ENCODE results near the gene AMER1.

The AMER1 gene

GRCh38 chrX:64184396-64184795, 21.1 kb downstream of the AMER1 start:
- no peak for TF ChIP-seq CTCF (IDR thresholded peaks at IDR 0.05; ENCODE audit: low read depth, low read length)

DNA sequence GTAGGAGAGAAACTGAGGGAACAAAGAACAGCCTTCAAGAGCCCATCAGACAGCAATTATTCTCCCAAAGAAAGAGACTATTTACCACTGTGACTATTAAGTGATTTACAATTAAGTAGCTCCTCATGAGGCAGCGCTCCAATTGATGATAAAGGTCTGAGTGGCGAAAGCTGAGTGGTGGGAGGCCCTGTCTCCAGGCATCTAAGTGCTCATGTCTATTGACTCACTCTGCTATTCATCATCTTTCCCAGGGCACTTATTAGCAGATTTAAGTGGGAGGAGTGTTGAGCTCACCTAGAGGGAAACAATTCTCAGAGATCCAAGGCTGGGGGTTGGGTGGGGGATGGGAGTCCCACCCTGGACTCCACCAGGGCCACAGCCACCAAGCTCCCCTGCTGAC, 23.3 kb downstream of the AMER1 start:
- no peak for TF ChIP-seq CTCF (IDR thresholded peaks at IDR 0.05; ENCODE audit: low read depth, low read length)
- DNase-seq (ENCODE audit: extremely low read depth, low read depth): no peak

More at GRCh38 chrX:64184396-64184795, 21.1 kb downstream of the AMER1 start:
- DNase-seq (ENCODE audit: extremely low read depth, low read depth): no peak

DNA sequence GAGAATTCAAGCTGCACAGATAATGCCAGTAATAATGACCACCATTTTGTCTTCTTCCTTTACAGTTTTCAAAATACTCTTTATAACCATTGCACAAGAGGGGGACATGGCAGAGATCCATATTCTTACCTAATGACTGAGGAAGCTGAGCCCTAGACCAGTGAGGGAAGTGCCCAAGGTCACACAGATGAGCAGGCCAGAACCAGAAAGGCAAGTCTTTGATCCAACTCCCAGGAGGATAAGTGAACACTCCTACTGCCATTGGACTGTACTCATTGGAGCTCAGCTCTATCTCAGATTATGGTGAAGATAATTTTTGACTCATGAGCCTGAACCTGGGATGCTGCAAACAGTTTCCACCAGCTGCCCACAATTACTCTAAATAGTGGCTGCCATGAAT, 28.6 kb downstream of the AMER1 start:
- no peak for DNase-seq (ENCODE audit: extremely low read depth, low read depth)
- TF ChIP-seq CTCF (IDR thresholded peaks at IDR 0.05; ENCODE audit: low read depth, low read length): no peak

- no peak for DNase-seq (ENCODE audit: extremely low read depth, low read depth)
- TF ChIP-seq CTCF (IDR thresholded peaks at IDR 0.05; ENCODE audit: low read depth, low read length): no peak
Observed at GRCh38 chrX:64169988-64170387, 35.5 kb downstream of the AMER1 start.

GRCh38 chrX:64152857-64153256, 52.7 kb downstream of the AMER1 start:
- DNase-seq (ENCODE audit: extremely low read depth, low read depth): no peak
- no peak for TF ChIP-seq CTCF (IDR thresholded peaks at IDR 0.05; ENCODE audit: low read depth, low read length)

DNA sequence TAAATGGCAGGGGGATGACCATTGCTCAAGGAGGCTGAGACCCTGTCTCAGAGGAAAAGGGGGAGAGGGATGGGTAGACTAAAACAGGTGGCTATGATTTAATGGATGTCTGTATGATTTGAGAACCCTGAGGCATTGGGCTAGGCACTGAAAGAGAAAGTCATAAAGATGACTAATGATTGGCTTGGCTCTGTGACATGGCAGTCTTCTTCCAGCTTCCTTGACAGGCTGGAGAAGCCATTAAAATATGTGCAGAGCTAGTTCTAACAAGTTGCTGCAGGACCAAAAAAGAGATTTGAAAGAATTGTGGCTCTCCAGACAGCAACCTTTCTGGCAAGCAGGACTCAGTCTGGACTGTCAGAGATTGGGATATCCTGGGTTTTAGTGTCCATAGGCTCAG, 53.6 kb downstream of the AMER1 start:
- no peak for DNase-seq (ENCODE audit: extremely low read depth, low read depth)
- TF ChIP-seq CTCF (IDR thresholded peaks at IDR 0.05; ENCODE audit: low read depth, low read length): no peak

DNA sequence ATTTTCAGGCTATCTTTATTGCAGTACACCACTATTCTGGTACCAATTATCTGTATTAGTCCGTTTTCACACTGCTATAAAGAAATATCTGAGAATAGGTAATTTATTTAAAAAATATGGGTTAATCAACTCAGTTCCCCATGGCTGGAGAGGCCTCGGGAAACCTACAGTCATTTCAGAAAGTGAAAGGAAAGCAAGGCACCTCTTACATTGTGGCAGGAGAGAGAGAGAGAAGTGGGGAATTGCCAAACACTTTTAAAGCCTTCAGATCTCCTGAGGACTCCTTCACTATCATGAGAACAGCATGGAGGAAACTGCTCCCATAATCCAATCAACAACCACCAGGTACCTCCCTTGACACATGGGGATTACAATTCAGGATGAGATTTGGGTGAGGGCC, 54.7 kb downstream of the AMER1 start:
- TF ChIP-seq CTCF (IDR thresholded peaks at IDR 0.05; ENCODE audit: low read depth, low read length): no peak
- DNase-seq (ENCODE audit: extremely low read depth, low read depth): no peak
